Measurements from ENCODE around the gene MAGI1.
"Not testable (repeated sequence)": the region's sequence is repeated elsewhere in the genome, so short reads cannot be mapped to it uniquely, and the experiment has no call there.

Gene MAGI1

GRCh38 chr3:65902304-65902793, 136.4 kb downstream of the MAGI1 start:
- DNase-seq = no peak

- DNase-seq = no peak
These were observed 137.5 kb downstream of the MAGI1 start for GRCh38 chr3:65901226-65901625.

GRCh38 chr3:65899226-65899625, 139.5 kb downstream of the MAGI1 start:
- no peak for DNase-seq

- DNase-seq = no peak
These were observed 141.0 kb downstream of the MAGI1 start for GRCh38 chr3:65897766-65898165.

GRCh38 chr3:65896321-65896720, 142.4 kb downstream of the MAGI1 start:
- DNase-seq = no peak

- no peak for DNase-seq
These were observed 143.9 kb downstream of the MAGI1 start for GRCh38 chr3:65894679-65895453.

GRCh38 chr3:65894126-65894525, 144.6 kb downstream of the MAGI1 start:
- DNase-seq = no peak

- DNase-seq = no peak
These were observed 145.1 kb downstream of the MAGI1 start for GRCh38 chr3:65893631-65894030.

- not testable (repeated sequence) for DNase-seq
These were observed 147.2 kb downstream of the MAGI1 start for GRCh38 chr3:65891477-65891876.

GRCh38 chr3:65890328-65890727, 148.4 kb downstream of the MAGI1 start:
- no peak for DNase-seq

- no peak for DNase-seq
These were observed 149.0 kb downstream of the MAGI1 start for GRCh38 chr3:65889707-65890099.

GRCh38 chr3:65888980-65889706, 149.6 kb downstream of the MAGI1 start:
- no peak for DNase-seq

GRCh38 chr3:65888196-65888595, 150.5 kb downstream of the MAGI1 start:
- no peak for DNase-seq

- no peak for DNase-seq
These were observed 152.3 kb downstream of the MAGI1 start for GRCh38 chr3:65886391-65886790.

GRCh38 chr3:65884071-65884470, 154.6 kb downstream of the MAGI1 start:
- no peak for DNase-seq

GRCh38 chr3:65883613-65884012, 155.1 kb downstream of the MAGI1 start:
- no peak for DNase-seq

GRCh38 chr3:65880350-65880749, 158.4 kb downstream of the MAGI1 start:
- DNase-seq = no peak

GRCh38 chr3:65879372-65879771, 159.3 kb downstream of the MAGI1 start:
- no peak for DNase-seq

GRCh38 chr3:65878831-65879230, 159.9 kb downstream of the MAGI1 start:
- DNase-seq = no peak

GRCh38 chr3:65877160-65877559, 161.6 kb downstream of the MAGI1 start:
- DNase-seq = no peak

GRCh38 chr3:65876028-65876420, 162.7 kb downstream of the MAGI1 start:
- no peak for DNase-seq

- no peak for DNase-seq
These were observed 163.2 kb downstream of the MAGI1 start for GRCh38 chr3:65875393-65876027.

GRCh38 chr3:65873869-65874268, 164.8 kb downstream of the MAGI1 start:
- DNase-seq = no peak

GRCh38 chr3:65873028-65873427, 165.7 kb downstream of the MAGI1 start:
- no peak for DNase-seq
